ENCODE results near the gene KLHL22. TPM values are rescaled to one million over a fixed set of nuclear protein-coding genes. Genes with fewer than 3 reads are reported as not detected.

The KLHL22 gene
- total RNA-seq, 1 experiment from 2014 or later: 20.0 TPM

DNA sequence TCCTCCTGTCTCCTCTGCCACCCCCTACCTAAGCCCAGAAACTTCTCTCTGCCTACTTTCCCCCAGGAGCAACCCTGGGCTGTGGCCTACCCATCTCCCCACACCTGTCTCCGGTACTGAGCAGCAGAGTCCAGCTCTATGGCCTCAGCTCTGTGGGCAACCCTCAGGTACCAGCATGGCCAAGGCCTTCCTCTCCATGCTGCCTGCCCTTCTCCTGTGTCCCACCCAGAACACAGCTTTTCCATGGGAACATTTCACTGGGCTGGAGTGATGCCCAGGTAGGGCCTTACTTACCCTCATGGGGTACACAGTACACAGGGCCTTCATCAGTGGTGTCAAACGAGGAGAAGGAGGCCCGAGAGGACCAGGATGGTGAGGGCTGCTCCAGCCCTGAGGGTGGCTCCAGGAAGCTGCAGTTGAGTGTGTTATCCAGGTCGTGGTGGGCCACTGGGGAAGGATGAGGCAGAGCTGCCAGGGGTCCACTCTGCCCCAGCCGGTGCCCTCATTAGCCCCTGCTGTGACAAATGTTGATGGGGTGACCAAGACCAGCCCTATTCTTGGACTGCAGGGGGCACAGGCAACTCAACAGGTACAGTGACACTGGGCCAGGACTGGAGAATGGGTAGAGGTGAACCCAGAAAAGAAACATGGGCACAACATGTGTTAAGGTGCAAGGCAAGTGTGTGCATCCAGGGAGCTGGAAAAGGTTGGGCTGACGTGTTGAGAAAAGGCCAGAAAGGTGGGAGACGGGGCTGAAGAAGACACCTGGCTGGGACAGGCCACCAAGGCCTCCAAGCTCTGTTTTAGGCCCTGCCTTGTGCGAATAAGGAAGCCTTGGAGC, 68.3 kb downstream of the KLHL22 start:
- no peak for DNase-seq
- no peak overlapping the region for H3K4me3 ChIP-seq
- CTCF ChIA-PET: no interaction called here
- H3K27me3 ChIP-seq (ENCODE audit: insufficient read depth, low read depth): no peaks in the 10 kb centered on the region; the same call in 1 of the 2 replicates
- H3K36me3 ChIP-seq (ENCODE audit: low read depth): no peaks in the 10 kb centered on the region
- no peaks in the 10 kb centered on the region for H3K9me2 ChIP-seq (ENCODE audit: insufficient read depth)
- H3F3A ChIP-seq (ENCODE audit: insufficient read depth, low read depth): no peaks in the 10 kb centered on the region
- intact Hi-C loops (cut with micrococcal nuclease; ENCODE audit: unreplicated experiment): no loop called here
- no peaks in the 10 kb centered on the region for H4K20me1 ChIP-seq (ENCODE audit: insufficient read depth)
- POLR2A ChIA-PET (ENCODE audit: unreplicated experiment): no interaction called here
- H3K79me2 ChIP-seq (ENCODE audit: low read depth): no peaks in the 10 kb centered on the region
- H2AFZ ChIP-seq: no peak overlapping the region
- H3K4me1 ChIP-seq (replicated peaks; ENCODE audit: insufficient read depth): 0 out of 2 replicates have a peak, but pooled peaks cover 3% of the 10 kb centered on the region
- H3K4me2 ChIP-seq: no peak overlapping the region
- no peaks in the 10 kb centered on the region for H3K9me3 ChIP-seq (ENCODE audit: insufficient read depth, low read depth)
- TF ChIP-seq, protein P1, sequence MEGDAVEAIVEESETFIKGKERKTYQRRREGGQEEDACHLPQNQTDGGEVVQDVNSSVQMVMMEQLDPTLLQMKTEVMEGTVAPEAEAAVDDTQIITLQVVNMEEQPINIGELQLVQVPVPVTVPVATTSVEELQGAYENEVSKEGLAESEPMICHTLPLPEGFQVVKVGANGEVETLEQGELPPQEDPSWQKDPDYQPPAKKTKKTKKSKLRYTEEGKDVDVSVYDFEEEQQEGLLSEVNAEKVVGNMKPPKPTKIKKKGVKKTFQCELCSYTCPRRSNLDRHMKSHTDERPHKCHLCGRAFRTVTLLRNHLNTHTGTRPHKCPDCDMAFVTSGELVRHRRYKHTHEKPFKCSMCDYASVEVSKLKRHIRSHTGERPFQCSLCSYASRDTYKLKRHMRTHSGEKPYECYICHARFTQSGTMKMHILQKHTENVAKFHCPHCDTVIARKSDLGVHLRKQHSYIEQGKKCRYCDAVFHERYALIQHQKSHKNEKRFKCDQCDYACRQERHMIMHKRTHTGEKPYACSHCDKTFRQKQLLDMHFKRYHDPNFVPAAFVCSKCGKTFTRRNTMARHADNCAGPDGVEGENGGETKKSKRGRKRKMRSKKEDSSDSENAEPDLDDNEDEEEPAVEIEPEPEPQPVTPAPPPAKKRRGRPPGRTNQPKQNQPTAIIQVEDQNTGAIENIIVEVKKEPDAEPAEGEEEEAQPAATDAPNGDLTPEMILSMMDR (conservative IDR thresholded peaks at IDR 0.05): no peak
- no peak for TF ChIP-seq EZH2 (IDR thresholded peaks at IDR 0.05; ENCODE audit: low read depth)
- H3K27ac ChIP-seq: no peak overlapping the region
- no TSS peak for BruUV-seq (replicated peaks)

DNA sequence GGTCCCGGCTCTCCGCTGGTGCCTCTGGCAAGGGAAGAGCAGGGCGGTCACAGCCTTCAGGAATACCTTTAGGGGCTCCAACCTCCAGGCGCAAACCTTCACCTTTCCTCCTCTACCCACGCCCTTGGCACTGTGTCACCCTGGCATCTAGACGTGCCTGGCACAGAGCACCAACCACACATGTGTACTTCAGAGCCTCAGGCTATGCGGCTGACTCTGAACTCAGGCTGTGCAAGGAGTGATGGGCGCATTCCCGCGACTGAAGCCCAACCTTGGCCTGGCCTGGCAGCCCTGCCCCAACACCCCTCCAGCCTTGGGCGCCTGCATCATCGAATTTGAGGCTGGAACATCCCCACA, 69.4 kb downstream of the KLHL22 start:
- no peaks in the 10 kb centered on the region for H3K9me2 ChIP-seq (ENCODE audit: insufficient read depth)
- DNase-seq: no peak
- ChIA-PET POLR2A (ENCODE audit: unreplicated experiment) (no interaction called here), CTCF (no interaction called here)
- no peaks in the 10 kb centered on the region for H3F3A ChIP-seq (ENCODE audit: insufficient read depth, low read depth)
- no peaks in the 10 kb centered on the region for H3K79me2 ChIP-seq (ENCODE audit: low read depth)
- H2AFZ ChIP-seq: no peak overlapping the region
- H3K4me1 ChIP-seq (replicated peaks; ENCODE audit: insufficient read depth): 0 out of 2 replicates have a peak, but pooled peaks cover 3% of the 10 kb centered on the region
- no peak overlapping the region for H3K27ac ChIP-seq
- no peaks in the 10 kb centered on the region; the same call in 1 of the 2 replicates for H3K27me3 ChIP-seq (ENCODE audit: insufficient read depth, low read depth)
- intact Hi-C loops (cut with micrococcal nuclease; ENCODE audit: unreplicated experiment): no loop called here
- no peak overlapping the region for H3K4me3 ChIP-seq
- no peaks in the 10 kb centered on the region for H3K9me3 ChIP-seq (ENCODE audit: insufficient read depth, low read depth)
- TF ChIP-seq EZH2 (IDR thresholded peaks at IDR 0.05; ENCODE audit: low read depth): no peak
- TF ChIP-seq, protein P1 (conservative IDR thresholded peaks at IDR 0.05): no peak
- H3K4me2 ChIP-seq: no peak overlapping the region
- no peaks in the 10 kb centered on the region for H3K36me3 ChIP-seq (ENCODE audit: low read depth)
- no TSS peak for BruUV-seq (replicated peaks)
- no peaks in the 10 kb centered on the region for H4K20me1 ChIP-seq (ENCODE audit: insufficient read depth)

DNA sequence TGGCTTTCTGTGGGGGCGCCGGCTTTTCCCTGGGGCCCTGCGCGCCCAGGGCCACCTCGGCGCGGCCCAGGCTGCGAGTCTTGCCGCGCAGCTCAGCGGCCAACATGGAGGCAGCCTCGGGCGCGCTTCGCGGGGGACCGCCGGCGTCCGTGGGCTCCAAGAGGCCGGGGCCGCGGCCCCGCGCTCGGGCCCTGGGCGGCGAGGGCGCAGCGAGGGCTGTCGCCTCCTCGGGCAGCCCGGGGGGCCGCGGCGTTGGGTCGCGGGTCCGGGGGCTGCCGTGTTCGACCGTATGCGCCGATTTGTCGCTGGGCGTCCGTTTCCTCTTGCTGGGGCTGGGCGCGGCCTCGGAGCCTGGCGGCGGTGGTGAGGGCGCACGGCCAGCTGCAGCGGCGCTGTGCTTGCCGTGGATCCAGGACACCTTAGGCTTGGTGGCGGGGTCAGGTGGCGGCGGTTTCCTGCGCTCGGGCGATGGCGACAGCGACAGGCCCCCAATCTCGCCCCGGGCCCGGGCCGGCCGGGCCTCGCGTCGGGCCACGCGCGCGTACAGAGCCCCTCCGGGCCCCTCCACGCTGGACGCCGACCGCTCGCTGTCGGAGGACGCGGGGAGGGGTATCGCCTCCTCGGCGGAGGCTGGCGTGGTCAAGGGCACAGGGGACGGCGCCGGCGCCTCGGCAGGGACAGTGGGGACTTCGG, 69.9 kb downstream of the KLHL22 start:
- no peak overlapping the region for H3K4me3 ChIP-seq
- POLR2A ChIA-PET (ENCODE audit: unreplicated experiment): no interaction called here
- no TSS peak for BruUV-seq (replicated peaks)

More for the DNA sequence above, 69.9 kb downstream of the KLHL22 start:
- Histone ChIP-seq H2AFZ (no peak overlapping the region), H3K9me2 (ENCODE audit: insufficient read depth) (no peaks in the 10 kb centered on the region), H3K27ac (no peak overlapping the region), H3K27me3 (ENCODE audit: insufficient read depth, low read depth) (no peaks in the 10 kb centered on the region; the same call in 1 of the 2 replicates), H3K4me1 (replicated peaks; ENCODE audit: insufficient read depth) (0 out of 2 replicates have a peak, but pooled peaks cover 3% of the 10 kb centered on the region), H3F3A (ENCODE audit: insufficient read depth, low read depth) (no peaks in the 10 kb centered on the region), H3K36me3 (ENCODE audit: low read depth) (no peaks in the 10 kb centered on the region), H3K79me2 (ENCODE audit: low read depth) (no peaks in the 10 kb centered on the region), H3K4me2 (no peak overlapping the region), H4K20me1 (ENCODE audit: insufficient read depth) (no peaks in the 10 kb centered on the region), H3K9me3 (ENCODE audit: insufficient read depth, low read depth) (no peaks in the 10 kb centered on the region)
- CTCF ChIA-PET: no interaction called here
- DNase-seq: no peak
- TF ChIP-seq, protein P1 (conservative IDR thresholded peaks at IDR 0.05): no peak
- TF ChIP-seq EZH2 (IDR thresholded peaks at IDR 0.05; ENCODE audit: low read depth): no peak
- intact Hi-C loops (cut with micrococcal nuclease; ENCODE audit: unreplicated experiment): no loop called here

Data from PC-9 (cell line).